OCI-LY1 (cell line): ENCODE measurements around the gene SLC50A1.
A peak's percentile ranks its signal among the peaks of the same experiment; 100 is the strongest.

Experiments
- H2AFZ ChIP-seq: fragments of 200-600 bp; sonication (generic), shearing (Covaris generic); 2 replicates; pipeline ENCODE4 v1.6.0; 2014; ENCODE audit warnings: antibody characterized with exemption, mild to moderate bottlenecking, low read length
- H3F3A ChIP-seq: fragments of 200-600 bp; sonication (generic), shearing (Covaris generic); 2 replicates; pipeline ENCODE4 v1.6.0; 2014; ENCODE audit warnings: mild to moderate bottlenecking, antibody characterized with exemption, low read length, moderate library complexity; ENCODE audit not compliant: insufficient read depth
- H3K27ac ChIP-seq: fragments of 200-600 bp; sonication (generic); 2 replicates; pipeline ENCODE4 v1.5.1; 2014; ENCODE audit warnings: low read length, mixed run types, mild to moderate bottlenecking, low read depth; ENCODE audit not compliant: poor library complexity, severe bottlenecking
- H3K27me3 ChIP-seq: fragments of 200-600 bp; sonication (generic); 2 replicates; pipeline ENCODE4 v1.6.0; 2014; ENCODE audit warnings: antibody characterized with exemption, mild to moderate bottlenecking, low read length, moderate library complexity; ENCODE audit not compliant: insufficient read depth
- H3K36me3 ChIP-seq: fragments of 200-600 bp; sonication (generic); 2 replicates; pipeline ENCODE4 v1.6.1; 2014; ENCODE audit warnings: mild to moderate bottlenecking, antibody characterized with exemption, low read length, moderate library complexity, mixed read lengths; ENCODE audit not compliant: insufficient read depth
- H3K4me1 ChIP-seq: fragments of 200-600 bp; sonication (generic); 2 replicates; pipeline ENCODE4 v1.5.1; 2014; ENCODE audit warnings: mild to moderate bottlenecking, low read length, moderate library complexity; ENCODE audit not compliant: insufficient read depth, severe bottlenecking
- H3K4me2 ChIP-seq: fragments of 200-600 bp; sonication (generic), shearing (Covaris generic); 2 replicates; pipeline ENCODE4 v1.6.1; 2014; ENCODE audit warnings: low read length
- H3K4me3 ChIP-seq: fragments of 200-600 bp; sonication (generic); 2 replicates; pipeline ENCODE4 v1.5.1; 2014; ENCODE audit warnings: low read length, low read depth, mild to moderate bottlenecking, mixed read lengths; ENCODE audit not compliant: poor library complexity, severe bottlenecking
- H3K79me2 ChIP-seq: fragments of 200-600 bp; shearing (Covaris generic); 2 replicates; pipeline ENCODE4 v1.6.1; 2016; ENCODE audit warnings: mixed run types, low read length, mixed read lengths; ENCODE audit not compliant: insufficient read depth
- H3K9ac ChIP-seq: fragments of 200-600 bp; sonication (generic), shearing (Covaris generic); 2 replicates; pipeline ENCODE4 v1.6.1; 2014; ENCODE audit warnings: mild to moderate bottlenecking, low read length, mixed read lengths
- H3K9me2 ChIP-seq: fragments of 200-600 bp; sonication (generic), shearing (Covaris generic); 2 replicates; pipeline ENCODE4 v1.6.1; 2014; ENCODE audit warnings: low read depth, mild to moderate bottlenecking, low read length, mixed read lengths
- H3K9me3 ChIP-seq: fragments of 200-600 bp; shearing (Covaris generic); 2 replicates; pipeline ENCODE4 v1.6.1; 2014; ENCODE audit warnings: low read length, mixed read lengths
- H4K20me1 ChIP-seq: fragments of 200-600 bp; sonication (generic), shearing (Covaris generic); 2 replicates; pipeline ENCODE4 v1.6.0; 2016; ENCODE audit warnings: mild to moderate bottlenecking, low read length; ENCODE audit not compliant: insufficient read depth
- EZH2 ChIP-seq: fragments of 200-600 bp; sonication (generic), shearing (Covaris generic); IDR thresholded peaks from 2 replicates; pipeline ENCODE4 v1.8.0; 2017; ENCODE audit warnings: borderline replicate concordance, mixed run types, mild to moderate bottlenecking, antibody characterized with exemption, low read length, moderate library complexity, mixed read lengths
- TF ChIP-seq, protein P1 (sequence below): fragments of 200-600 bp; sonication (generic), shearing (Covaris generic); IDR thresholded peaks from 2 replicates; pipeline ENCODE4 v1.5.1; 2017; ENCODE audit warnings: mild to moderate bottlenecking, antibody characterized with exemption, low read length, moderate library complexity, mixed read lengths

SLC50A1 gene, protein sequence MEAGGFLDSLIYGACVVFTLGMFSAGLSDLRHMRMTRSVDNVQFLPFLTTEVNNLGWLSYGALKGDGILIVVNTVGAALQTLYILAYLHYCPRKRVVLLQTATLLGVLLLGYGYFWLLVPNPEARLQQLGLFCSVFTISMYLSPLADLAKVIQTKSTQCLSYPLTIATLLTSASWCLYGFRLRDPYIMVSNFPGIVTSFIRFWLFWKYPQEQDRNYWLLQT

DNA sequence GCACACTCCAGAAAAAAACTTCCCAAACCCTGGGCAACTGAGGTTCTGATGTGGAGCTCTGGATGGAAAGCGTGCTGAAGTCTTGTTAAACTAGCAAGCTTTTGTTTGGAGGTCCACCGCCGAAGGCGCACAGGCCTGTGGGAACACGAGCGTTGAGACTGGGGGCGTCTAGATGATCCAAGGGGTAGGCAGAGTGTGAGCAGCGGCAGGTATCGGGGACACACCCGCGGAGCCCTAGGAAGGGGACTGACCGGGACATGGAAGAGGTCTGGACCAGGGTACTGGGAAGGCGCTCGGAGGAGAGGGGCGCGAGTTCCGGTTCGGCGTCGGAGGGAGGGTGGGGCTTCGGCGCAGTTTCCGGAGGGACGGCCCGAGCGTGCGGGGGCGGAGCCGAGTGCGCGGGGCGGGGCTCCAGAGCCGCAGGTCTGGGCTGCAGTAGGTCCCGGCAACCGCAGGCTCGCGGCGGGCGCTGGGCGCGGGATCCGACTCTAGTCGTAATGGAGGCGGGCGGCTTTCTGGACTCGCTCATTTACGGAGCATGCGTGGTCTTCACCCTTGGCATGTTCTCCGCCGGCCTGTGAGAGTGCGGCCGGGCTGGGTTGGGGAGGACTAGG is at the start of gene SLC50A1:
SLC50A1 (plus strand) TSS at position 438 of the 614 bp plus-strand sequence; CDS start at position 498, 60 bp downstream.
- H3K9ac ChIP-seq = peak within 1 kb of the TSS; percentile 90
- H3K4me3 ChIP-seq = peak within 1 kb of the TSS; percentile 86
- 0 out of 2 replicates have a peak, but pooled peaks cover 3% of the 10 kb centered on the region for H3F3A ChIP-seq
- TF ChIP-seq, protein P1, sequence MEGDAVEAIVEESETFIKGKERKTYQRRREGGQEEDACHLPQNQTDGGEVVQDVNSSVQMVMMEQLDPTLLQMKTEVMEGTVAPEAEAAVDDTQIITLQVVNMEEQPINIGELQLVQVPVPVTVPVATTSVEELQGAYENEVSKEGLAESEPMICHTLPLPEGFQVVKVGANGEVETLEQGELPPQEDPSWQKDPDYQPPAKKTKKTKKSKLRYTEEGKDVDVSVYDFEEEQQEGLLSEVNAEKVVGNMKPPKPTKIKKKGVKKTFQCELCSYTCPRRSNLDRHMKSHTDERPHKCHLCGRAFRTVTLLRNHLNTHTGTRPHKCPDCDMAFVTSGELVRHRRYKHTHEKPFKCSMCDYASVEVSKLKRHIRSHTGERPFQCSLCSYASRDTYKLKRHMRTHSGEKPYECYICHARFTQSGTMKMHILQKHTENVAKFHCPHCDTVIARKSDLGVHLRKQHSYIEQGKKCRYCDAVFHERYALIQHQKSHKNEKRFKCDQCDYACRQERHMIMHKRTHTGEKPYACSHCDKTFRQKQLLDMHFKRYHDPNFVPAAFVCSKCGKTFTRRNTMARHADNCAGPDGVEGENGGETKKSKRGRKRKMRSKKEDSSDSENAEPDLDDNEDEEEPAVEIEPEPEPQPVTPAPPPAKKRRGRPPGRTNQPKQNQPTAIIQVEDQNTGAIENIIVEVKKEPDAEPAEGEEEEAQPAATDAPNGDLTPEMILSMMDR = no peak
- TF ChIP-seq EZH2 = no peak
- no peaks in the 10 kb centered on the region for H3K27me3 ChIP-seq
- peaks cover 32% of the 10 kb centered on the region for H3K4me1 ChIP-seq
- H3K36me3 ChIP-seq = no peaks in the 10 kb centered on the region
- H3K9me3 ChIP-seq = no peaks in the 10 kb centered on the region
- H3K27ac ChIP-seq = peak within 1 kb of the TSS; percentile 75
- no peaks in the 10 kb centered on the region for H4K20me1 ChIP-seq
- peak within 1 kb of the TSS; percentile 86 for H3K4me2 ChIP-seq
- no peak within 1 kb of the TSS for H2AFZ ChIP-seq
- no peaks in the 10 kb centered on the region for H3K9me2 ChIP-seq
- no peaks in the 10 kb centered on the region for H3K79me2 ChIP-seq

DNA sequence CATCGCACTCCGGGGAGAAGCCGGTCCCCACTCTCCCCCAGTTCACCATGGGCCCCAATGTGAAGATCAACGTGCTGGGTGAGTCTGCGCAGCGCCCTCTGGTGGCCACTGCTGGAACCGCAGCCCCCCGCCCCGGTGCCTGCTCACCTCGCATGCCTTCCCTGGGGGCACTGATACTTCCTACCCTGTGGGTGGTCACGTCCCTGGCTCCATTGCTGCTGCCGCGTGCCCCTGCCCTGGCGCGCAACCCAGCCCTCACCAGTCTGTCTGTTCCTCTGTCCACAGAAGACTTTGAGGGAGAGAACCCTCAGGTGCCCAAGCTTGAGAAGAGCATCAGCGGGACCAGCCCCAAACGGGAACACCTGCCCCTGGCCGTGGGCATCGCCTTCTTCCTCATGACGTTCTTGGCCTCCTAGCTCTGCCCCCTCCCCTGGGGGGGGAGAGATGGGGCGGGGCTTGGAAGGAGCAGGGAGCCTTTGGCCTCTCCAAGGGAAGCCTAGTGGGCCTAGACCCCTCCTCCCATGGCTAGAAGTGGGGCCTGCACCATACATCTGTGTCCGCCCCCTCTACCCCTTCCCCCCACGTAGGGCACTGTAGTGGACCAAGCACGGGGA is 49.4 kb upstream of the SLC50A1 start:
- TF ChIP-seq EZH2 = no peak
- TF ChIP-seq, protein P1 = peak; percentile 95

DNA sequence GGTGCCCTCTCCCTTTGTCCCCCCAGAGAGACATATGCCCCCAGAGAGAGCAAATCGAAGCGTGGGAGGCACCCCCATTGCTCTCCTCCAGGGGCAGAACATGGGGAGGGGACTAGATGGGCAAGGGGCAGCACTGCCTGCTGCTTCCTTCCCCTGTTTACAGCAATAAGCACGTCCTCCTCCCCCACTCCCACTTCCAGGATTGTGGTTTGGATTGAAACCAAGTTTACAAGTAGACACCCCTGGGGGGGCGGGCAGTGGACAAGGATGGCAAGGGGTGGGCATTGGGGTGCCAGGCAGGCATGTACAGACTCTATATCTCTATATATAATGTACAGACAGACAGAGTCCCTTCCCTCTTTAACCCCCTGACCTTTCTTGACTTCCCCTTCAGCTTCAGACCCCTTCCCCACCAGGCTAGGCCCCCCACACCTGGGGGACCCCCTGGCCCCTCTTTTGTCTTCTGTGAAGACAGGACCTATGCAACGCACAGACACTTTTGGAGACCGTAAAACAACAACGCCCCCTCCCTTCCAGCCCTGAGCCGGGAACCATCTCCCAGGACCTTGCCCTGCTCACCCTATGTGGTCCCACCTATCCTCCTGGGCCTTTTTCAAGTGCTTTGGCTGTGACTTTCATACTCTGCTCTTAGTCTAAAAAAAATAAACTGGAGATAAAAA is 48.7 kb upstream of the SLC50A1 start:
- Histone ChIP-seq H3K9me2 (no peaks in the 10 kb centered on the region), H3K27ac (no peak overlapping the region), H3K9me3 (no peaks in the 10 kb centered on the region), H3F3A (no peaks in the 10 kb centered on the region), H3K36me3 (no peaks in the 10 kb centered on the region), H3K4me1 (peaks cover 35% of the 10 kb centered on the region), H3K4me3 (no peak overlapping the region), H3K79me2 (no peaks in the 10 kb centered on the region), H3K9ac (no peak overlapping the region), H3K4me2 (no peak overlapping the region), H4K20me1 (no peaks in the 10 kb centered on the region), H2AFZ (no peak overlapping the region), H3K27me3 (no peaks in the 10 kb centered on the region)
- no peak for TF ChIP-seq EZH2
- TF ChIP-seq, protein P1 = peak; percentile 42

More for the DNA sequence above, 49.4 kb upstream of the SLC50A1 start:
- Histone ChIP-seq H3K27me3 (no peaks in the 10 kb centered on the region), H3K9me3 (no peaks in the 10 kb centered on the region), H3K4me2 (peak overlapping the region; percentile 93), H3K27ac (peak overlapping the region; percentile 90), H3K9me2 (no peaks in the 10 kb centered on the region), H3K4me3 (peak overlapping the region; percentile 65), H3K79me2 (no peaks in the 10 kb centered on the region), H2AFZ (no peak overlapping the region), H3K9ac (peak overlapping the region; percentile 58; the same call in 1 of the 2 replicates), H3K4me1 (peaks cover 41% of the 10 kb centered on the region), H4K20me1 (no peaks in the 10 kb centered on the region), H3F3A (no peaks in the 10 kb centered on the region), H3K36me3 (no peaks in the 10 kb centered on the region)
